Measurements from ENCODE around the gene SOX13. TPM values are rescaled to one million over a fixed set of nuclear protein-coding genes. Genes with fewer than 3 reads are reported as not detected.

Gene SOX13
- total and polyA plus RNA-seq, 9 of the 15 experiments (the other 6 are each of a cell fraction or from before 2014, with no cell fraction given): 0.03 to 0.35 (median 0.06) TPM; not detected in 5

DNA sequence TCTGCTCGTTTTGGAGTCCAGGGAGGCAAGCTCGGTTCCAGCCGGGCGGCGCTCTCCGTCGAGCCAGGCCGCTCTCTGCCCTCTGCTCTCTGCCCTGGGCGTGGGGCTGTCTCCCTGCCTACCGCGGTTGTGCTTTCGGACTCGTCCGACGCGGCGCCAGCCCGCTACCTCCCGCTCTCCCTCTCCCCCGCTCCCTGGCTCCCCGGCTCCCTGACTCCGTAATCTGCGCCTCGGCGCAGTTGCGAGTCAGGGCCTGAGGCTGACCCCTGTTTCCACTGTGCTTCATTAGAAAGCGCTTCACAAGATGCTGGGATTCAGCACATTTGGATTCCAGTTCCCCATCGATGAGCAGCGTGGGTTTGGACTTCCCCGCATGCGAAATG lies 2.2 kb downstream of the SOX13 start:
- BruUV-seq (replicated peaks): no TSS peak
- ChIA-PET CTCF (ENCODE audit: low intra/inter-chr PET ratio) (no interaction called here), POLR2A (interaction anchor here (0.6 to 0.8 kb wide), 2 partner anchors 10 to 202 kb away, joined by 3 read pairs; no protein-coding TSS in a partner anchor)
- Histone ChIP-seq H3K79me2 (ENCODE audit: control insufficient read depth, insufficient read depth, low read length) (no peaks in the 10 kb centered on the region), H3K4me3 (no peak overlapping the region), H4K20me1 (replicated peaks; ENCODE audit: control insufficient read depth, insufficient read depth, low read length) (peaks cover 6% of the 10 kb centered on the region; the same call in 1 of the 2 replicates), H3K9me3 (replicated peaks; ENCODE audit: control insufficient read depth, insufficient read depth, low read depth, low read length) (no peaks in the 10 kb centered on the region), H3K4me1 (replicated peaks in 1 of 2; ENCODE audit: control insufficient read depth in 2 of 2, insufficient read depth in 2 of 2, low read length in 2 of 2) (peaks cover 0 to 23% of the 10 kb centered on the region in 2 experiments; a peak in 2 of 5 replicates), H3K27ac (ENCODE audit: extremely low read depth, low read depth, low read length) (no peak overlapping the region), H2AFZ (ENCODE audit: low read depth, low read length) (no peak overlapping the region), H3K9ac (ENCODE audit: insufficient read depth in 1 of 2, low read depth in 2 of 2, low read length in 2 of 2) (no peak overlapping the region), H3K9me1 (ENCODE audit: control insufficient read depth, insufficient read depth, low read length) (no peaks in the 10 kb centered on the region), H3K4me2 (ENCODE audit: insufficient read depth, low read length) (no peak overlapping the region), H3K36me3 (ENCODE audit: control insufficient read depth, insufficient read depth, low read length) (no peaks in the 10 kb centered on the region), H3K27me3 (ENCODE audit: control insufficient read depth in 2 of 2, insufficient read depth in 2 of 2, low read length in 2 of 2) (peaks cover 21 to 80% of the 10 kb centered on the region in 2 experiments; a peak in 4 of 5 replicates)
- DNase-seq (ENCODE audit: extremely low read depth in 1 of 4, low spot score in 3 of 4) (no peak), ATAC-seq (no peak), FAIRE-seq (no peak)
- in situ Hi-C loops (cut with MboI) (no loop called here), intact Hi-C loops (cut with micrococcal nuclease) (no loop called here)
- 17% methylated on average over 30 of the region's 31 CpGs for whole genome bisulfite sequencing (ENCODE audit: insufficient coverage, low coverage, missing lambda C conversion rate)
- TF ChIP-seq SAFB2 (IDR thresholded peaks at IDR 0.05; ENCODE audit: borderline replicate concordance, low read depth, low read length, severe bottlenecking): no peak
- TF ChIP-seq, protein P1, sequence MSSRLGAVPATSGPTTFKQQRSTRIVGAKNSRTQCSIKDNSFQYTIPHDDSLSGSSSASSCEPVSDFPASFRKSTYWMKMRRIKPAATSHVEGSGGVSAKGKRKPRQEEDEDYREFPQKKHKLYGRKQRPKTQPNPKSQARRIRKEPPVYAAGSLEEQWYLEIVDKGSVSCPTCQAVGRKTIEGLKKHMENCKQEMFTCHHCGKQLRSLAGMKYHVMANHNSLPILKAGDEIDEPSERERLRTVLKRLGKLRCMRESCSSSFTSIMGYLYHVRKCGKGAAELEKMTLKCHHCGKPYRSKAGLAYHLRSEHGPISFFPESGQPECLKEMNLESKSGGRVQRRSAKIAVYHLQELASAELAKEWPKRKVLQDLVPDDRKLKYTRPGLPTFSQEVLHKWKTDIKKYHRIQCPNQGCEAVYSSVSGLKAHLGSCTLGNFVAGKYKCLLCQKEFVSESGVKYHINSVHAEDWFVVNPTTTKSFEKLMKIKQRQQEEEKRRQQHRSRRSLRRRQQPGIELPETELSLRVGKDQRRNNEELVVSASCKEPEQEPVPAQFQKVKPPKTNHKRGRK (tag; IDR thresholded peaks at IDR 0.05): no peak
- TF ChIP-seq SUPT5H (IDR thresholded peaks at IDR 0.05): no peak
- TF ChIP-seq ZNF133 (CRISPR knock-in tag; IDR thresholded peaks at IDR 0.05): no peak
- no peak for TF ChIP-seq BCOR (IDR thresholded peaks at IDR 0.05)
- TF ChIP-seq BHLHE40 (IDR thresholded peaks at IDR 0.05; ENCODE audit: low read length): no peak
- TF ChIP-seq KLF16 (IDR thresholded peaks at IDR 0.05): no peak
- no peak for TF ChIP-seq MAZ (CRISPR knock-in tag; conservative IDR thresholded peaks at IDR 0.05 in 1 of 2, IDR thresholded peaks at IDR 0.05 in 1 of 2)
- no peak for TF ChIP-seq JUNB (CRISPR knock-in tag; conservative IDR thresholded peaks at IDR 0.05)
- TF ChIP-seq ZNF212 (CRISPR knock-in tag; IDR thresholded peaks at IDR 0.05): no peak
- TF ChIP-seq, protein P2, sequence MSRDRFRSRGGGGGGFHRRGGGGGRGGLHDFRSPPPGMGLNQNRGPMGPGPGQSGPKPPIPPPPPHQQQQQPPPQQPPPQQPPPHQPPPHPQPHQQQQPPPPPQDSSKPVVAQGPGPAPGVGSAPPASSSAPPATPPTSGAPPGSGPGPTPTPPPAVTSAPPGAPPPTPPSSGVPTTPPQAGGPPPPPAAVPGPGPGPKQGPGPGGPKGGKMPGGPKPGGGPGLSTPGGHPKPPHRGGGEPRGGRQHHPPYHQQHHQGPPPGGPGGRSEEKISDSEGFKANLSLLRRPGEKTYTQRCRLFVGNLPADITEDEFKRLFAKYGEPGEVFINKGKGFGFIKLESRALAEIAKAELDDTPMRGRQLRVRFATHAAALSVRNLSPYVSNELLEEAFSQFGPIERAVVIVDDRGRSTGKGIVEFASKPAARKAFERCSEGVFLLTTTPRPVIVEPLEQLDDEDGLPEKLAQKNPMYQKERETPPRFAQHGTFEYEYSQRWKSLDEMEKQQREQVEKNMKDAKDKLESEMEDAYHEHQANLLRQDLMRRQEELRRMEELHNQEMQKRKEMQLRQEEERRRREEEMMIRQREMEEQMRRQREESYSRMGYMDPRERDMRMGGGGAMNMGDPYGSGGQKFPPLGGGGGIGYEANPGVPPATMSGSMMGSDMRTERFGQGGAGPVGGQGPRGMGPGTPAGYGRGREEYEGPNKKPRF (IDR thresholded peaks at IDR 0.05; ENCODE audit: low read depth, low read length): no peak
- TF ChIP-seq, protein P3, sequence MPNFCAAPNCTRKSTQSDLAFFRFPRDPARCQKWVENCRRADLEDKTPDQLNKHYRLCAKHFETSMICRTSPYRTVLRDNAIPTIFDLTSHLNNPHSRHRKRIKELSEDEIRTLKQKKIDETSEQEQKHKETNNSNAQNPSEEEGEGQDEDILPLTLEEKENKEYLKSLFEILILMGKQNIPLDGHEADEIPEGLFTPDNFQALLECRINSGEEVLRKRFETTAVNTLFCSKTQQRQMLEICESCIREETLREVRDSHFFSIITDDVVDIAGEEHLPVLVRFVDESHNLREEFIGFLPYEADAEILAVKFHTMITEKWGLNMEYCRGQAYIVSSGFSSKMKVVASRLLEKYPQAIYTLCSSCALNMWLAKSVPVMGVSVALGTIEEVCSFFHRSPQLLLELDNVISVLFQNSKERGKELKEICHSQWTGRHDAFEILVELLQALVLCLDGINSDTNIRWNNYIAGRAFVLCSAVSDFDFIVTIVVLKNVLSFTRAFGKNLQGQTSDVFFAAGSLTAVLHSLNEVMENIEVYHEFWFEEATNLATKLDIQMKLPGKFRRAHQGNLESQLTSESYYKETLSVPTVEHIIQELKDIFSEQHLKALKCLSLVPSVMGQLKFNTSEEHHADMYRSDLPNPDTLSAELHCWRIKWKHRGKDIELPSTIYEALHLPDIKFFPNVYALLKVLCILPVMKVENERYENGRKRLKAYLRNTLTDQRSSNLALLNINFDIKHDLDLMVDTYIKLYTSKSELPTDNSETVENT (CRISPR knock-in tag; IDR thresholded peaks at IDR 0.05): no peak
- TF ChIP-seq FIP1L1 (IDR thresholded peaks at IDR 0.05; ENCODE audit: low read depth, low read length, poor library complexity, severe bottlenecking): no peak
- no peak for TF ChIP-seq HEY1 (CRISPR knock-in tag; IDR thresholded peaks at IDR 0.05; ENCODE audit: borderline replicate concordance)
